ENCODE results near the gene LRIG1.

LRIG1 gene

GRCh38 chr3:66463730-66464511 is 36.9 kb downstream of the LRIG1 start:
- no peaks in the 10 kb centered on the region for H3K27me3 Mint-ChIP-seq
- H3K27ac Mint-ChIP-seq: no peak overlapping the region
- no peaks in the 10 kb centered on the region for H3K9me3 Mint-ChIP-seq
- intact Hi-C loops (cut with micrococcal nuclease): no loop called here
- no peaks in the 10 kb centered on the region for H3K36me3 Mint-ChIP-seq (ENCODE audit: low read depth)
- peaks cover 8% of the 10 kb centered on the region for H3K4me1 Mint-ChIP-seq (ENCODE audit: low read depth)
- H3K4me3 Mint-ChIP-seq: no peak overlapping the region

- Mint-ChIP-seq H3K4me3 (no peak overlapping the region), H3K4me1 (ENCODE audit: low read depth) (no peaks in the 10 kb centered on the region), H3K36me3 (ENCODE audit: low read depth) (no peaks in the 10 kb centered on the region), H3K27ac (no peak overlapping the region), H3K9me3 (no peaks in the 10 kb centered on the region), H3K27me3 (no peaks in the 10 kb centered on the region)
- intact Hi-C loops (cut with micrococcal nuclease): no loop called here
Observed at GRCh38 chr3:66463054-66463631, 37.7 kb downstream of the LRIG1 start.

DNA sequence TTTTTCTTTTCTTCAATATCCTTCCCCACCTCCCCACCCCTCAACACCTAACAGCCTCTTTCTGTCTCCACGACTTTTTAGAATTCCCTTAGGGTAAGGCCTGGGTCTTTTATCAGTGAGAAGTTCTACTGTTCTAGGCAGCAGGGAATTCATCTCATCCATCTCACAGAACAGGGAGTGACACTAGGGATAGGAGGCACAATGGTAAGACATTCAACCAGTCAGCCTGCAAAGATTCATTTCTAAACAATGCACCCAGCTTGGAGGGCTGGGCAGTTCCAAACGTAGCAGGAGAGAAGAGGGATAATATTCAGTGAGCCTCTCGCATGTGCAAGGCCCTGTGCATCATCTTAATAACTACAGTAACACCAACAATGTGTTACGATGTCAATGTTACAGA is 43.6 kb downstream of the LRIG1 start:
- intact Hi-C loops (cut with micrococcal nuclease): no loop called here
- peaks cover 14% of the 10 kb centered on the region for H3K4me1 Mint-ChIP-seq (ENCODE audit: low read depth)
- H3K9me3 Mint-ChIP-seq: no peaks in the 10 kb centered on the region
- H3K27me3 Mint-ChIP-seq: no peaks in the 10 kb centered on the region
- H3K4me3 Mint-ChIP-seq: no peak overlapping the region
- no peak overlapping the region for H3K27ac Mint-ChIP-seq
- H3K36me3 Mint-ChIP-seq (ENCODE audit: low read depth): no peaks in the 10 kb centered on the region

DNA sequence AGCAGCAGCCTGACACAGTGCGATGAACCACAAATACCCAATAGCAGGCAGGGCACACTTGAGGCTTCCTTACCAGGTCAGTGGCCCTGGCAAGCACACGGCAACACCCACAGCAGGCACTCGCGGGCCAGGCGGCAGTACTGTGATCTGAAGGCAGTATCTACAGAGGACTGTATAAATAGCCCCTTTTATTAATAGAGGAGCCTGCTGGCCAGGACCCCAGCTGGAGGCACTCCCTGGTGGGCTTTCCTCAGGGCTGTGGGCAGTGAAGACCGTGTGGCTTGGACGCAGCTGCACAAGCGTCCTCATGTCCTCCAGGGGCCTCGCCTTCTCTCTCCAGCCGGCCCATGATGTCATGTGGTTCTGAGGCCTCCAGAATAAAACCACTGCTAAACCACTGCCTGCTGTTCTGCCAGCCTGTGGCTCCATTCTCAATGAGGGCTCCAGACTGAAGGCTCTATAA is 44.1 kb downstream of the LRIG1 start:
- no peaks in the 10 kb centered on the region for H3K27me3 Mint-ChIP-seq
- H3K27ac Mint-ChIP-seq: no peak overlapping the region
- no peaks in the 10 kb centered on the region for H3K36me3 Mint-ChIP-seq (ENCODE audit: low read depth)
- H3K4me1 Mint-ChIP-seq (ENCODE audit: low read depth): peaks cover 14% of the 10 kb centered on the region
- intact Hi-C loops (cut with micrococcal nuclease): no loop called here
- H3K9me3 Mint-ChIP-seq: no peaks in the 10 kb centered on the region
- H3K4me3 Mint-ChIP-seq: no peak overlapping the region

- H3K4me3 Mint-ChIP-seq: no peak overlapping the region
- intact Hi-C loops (cut with micrococcal nuclease): no loop called here
- no peak overlapping the region for H3K27ac Mint-ChIP-seq
- no peaks in the 10 kb centered on the region for H3K27me3 Mint-ChIP-seq
- H3K4me1 Mint-ChIP-seq (ENCODE audit: low read depth): peaks cover 30% of the 10 kb centered on the region
- no peaks in the 10 kb centered on the region for H3K36me3 Mint-ChIP-seq (ENCODE audit: low read depth)
- H3K9me3 Mint-ChIP-seq: no peaks in the 10 kb centered on the region
Observed at GRCh38 chr3:66454464-66454859, 46.4 kb downstream of the LRIG1 start.

GRCh38 chr3:66453651-66454463 is 47.0 kb downstream of the LRIG1 start:
- H3K9me3 Mint-ChIP-seq: no peaks in the 10 kb centered on the region
- no peak overlapping the region for H3K4me3 Mint-ChIP-seq
- intact Hi-C loops (cut with micrococcal nuclease): no loop called here
- H3K4me1 Mint-ChIP-seq (ENCODE audit: low read depth): peaks cover 31% of the 10 kb centered on the region
- H3K27me3 Mint-ChIP-seq: no peaks in the 10 kb centered on the region
- H3K36me3 Mint-ChIP-seq (ENCODE audit: low read depth): no peaks in the 10 kb centered on the region
- H3K27ac Mint-ChIP-seq: no peak overlapping the region

- Mint-ChIP-seq H3K36me3 (ENCODE audit: low read depth) (no peaks in the 10 kb centered on the region), H3K4me1 (ENCODE audit: low read depth) (peaks cover 36% of the 10 kb centered on the region), H3K9me3 (no peaks in the 10 kb centered on the region), H3K27me3 (no peaks in the 10 kb centered on the region), H3K4me3 (no peak overlapping the region), H3K27ac (no peak overlapping the region)
- intact Hi-C loops (cut with micrococcal nuclease): no loop called here
Observed at GRCh38 chr3:66452303-66453011, 48.4 kb downstream of the LRIG1 start.

GRCh38 chr3:66451766-66452165 is 49.1 kb downstream of the LRIG1 start:
- no peaks in the 10 kb centered on the region for H3K27me3 Mint-ChIP-seq
- no peak overlapping the region for H3K27ac Mint-ChIP-seq
- H3K36me3 Mint-ChIP-seq (ENCODE audit: low read depth): no peaks in the 10 kb centered on the region
- no peaks in the 10 kb centered on the region for H3K9me3 Mint-ChIP-seq
- no peak overlapping the region for H3K4me3 Mint-ChIP-seq
- H3K4me1 Mint-ChIP-seq (ENCODE audit: low read depth): peaks cover 36% of the 10 kb centered on the region
- intact Hi-C loops (cut with micrococcal nuclease): no loop called here

DNA sequence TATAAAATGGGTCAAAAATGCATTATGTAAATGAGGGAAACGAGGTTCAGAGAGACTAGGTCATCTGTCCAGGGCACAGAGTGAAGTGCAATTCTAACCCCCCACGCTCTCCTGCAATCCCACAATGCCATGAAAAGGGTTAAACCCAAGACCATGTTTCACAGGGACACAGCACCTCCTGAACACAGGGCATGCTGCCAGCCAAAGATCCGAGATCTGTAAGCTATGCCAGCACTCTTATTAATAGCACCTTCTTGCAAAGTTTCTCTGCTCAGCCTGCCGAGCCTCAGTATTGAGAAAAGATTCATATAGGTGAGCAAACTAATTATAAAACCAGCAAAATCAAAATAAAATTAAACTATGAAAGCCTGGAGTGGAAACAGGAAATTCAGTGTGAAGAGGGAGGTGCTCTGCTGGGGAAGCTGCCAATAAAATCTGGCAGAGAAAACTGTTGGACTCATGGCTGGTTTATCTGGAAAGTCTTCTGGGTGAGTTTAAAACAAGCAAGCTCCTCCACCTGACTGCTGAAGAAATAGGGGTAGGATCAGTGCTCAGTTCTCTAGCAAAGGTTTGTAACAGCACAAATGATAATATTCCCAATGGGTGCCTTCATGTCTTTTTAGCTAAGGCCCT is 50.3 kb downstream of the LRIG1 start:
- peaks cover 36% of the 10 kb centered on the region for H3K4me1 Mint-ChIP-seq (ENCODE audit: low read depth)

DNA sequence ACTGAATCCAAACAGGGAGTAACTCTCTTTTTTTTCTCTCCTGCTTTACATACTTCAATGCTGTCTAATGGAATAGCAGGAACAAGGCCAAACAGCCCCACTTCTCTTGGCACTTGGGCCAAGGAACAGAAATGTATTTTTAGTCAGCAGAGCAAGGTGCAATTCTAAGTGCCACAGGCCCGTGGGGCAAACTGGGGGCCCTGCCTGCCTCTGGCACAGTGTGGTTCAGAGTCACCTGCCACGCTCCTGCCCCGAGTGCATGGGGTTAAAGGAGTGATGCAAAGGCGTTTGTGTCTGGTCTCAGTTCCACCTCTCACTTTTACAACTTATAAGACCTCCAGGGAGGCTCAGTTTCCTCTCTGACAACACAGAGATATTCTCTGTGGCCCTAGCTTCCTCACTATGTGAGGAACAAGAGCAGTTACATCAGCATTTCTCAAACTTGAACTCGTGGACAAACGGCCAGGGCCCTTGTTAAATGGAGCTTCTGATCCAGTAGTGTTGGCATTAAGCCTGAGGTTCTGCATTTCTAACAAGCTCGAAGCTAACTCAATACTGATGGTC is 51.3 kb downstream of the LRIG1 start:
- Mint-ChIP-seq H3K9me3 (no peaks in the 10 kb centered on the region), H3K36me3 (ENCODE audit: low read depth) (no peaks in the 10 kb centered on the region), H3K4me3 (no peak overlapping the region), H3K27ac (no peak overlapping the region), H3K4me1 (ENCODE audit: low read depth) (peaks cover 34% of the 10 kb centered on the region), H3K27me3 (no peaks in the 10 kb centered on the region)
- intact Hi-C loops (cut with micrococcal nuclease): no loop called here

More for the DNA sequence above, 50.3 kb downstream of the LRIG1 start:
- Mint-ChIP-seq H3K27me3 (no peaks in the 10 kb centered on the region), H3K27ac (no peak overlapping the region), H3K36me3 (ENCODE audit: low read depth) (no peaks in the 10 kb centered on the region), H3K9me3 (no peaks in the 10 kb centered on the region), H3K4me3 (no peak overlapping the region)
- intact Hi-C loops (cut with micrococcal nuclease): no loop called here

- H3K4me1 Mint-ChIP-seq (ENCODE audit: low read depth): peaks cover 39% of the 10 kb centered on the region
- no peak overlapping the region for H3K4me3 Mint-ChIP-seq
- H3K9me3 Mint-ChIP-seq: no peaks in the 10 kb centered on the region
- H3K36me3 Mint-ChIP-seq (ENCODE audit: low read depth): no peaks in the 10 kb centered on the region
- no peak overlapping the region for H3K27ac Mint-ChIP-seq
- intact Hi-C loops (cut with micrococcal nuclease): no loop called here
- no peaks in the 10 kb centered on the region for H3K27me3 Mint-ChIP-seq
Observed at GRCh38 chr3:66444146-66444644, 56.6 kb downstream of the LRIG1 start.

DNA sequence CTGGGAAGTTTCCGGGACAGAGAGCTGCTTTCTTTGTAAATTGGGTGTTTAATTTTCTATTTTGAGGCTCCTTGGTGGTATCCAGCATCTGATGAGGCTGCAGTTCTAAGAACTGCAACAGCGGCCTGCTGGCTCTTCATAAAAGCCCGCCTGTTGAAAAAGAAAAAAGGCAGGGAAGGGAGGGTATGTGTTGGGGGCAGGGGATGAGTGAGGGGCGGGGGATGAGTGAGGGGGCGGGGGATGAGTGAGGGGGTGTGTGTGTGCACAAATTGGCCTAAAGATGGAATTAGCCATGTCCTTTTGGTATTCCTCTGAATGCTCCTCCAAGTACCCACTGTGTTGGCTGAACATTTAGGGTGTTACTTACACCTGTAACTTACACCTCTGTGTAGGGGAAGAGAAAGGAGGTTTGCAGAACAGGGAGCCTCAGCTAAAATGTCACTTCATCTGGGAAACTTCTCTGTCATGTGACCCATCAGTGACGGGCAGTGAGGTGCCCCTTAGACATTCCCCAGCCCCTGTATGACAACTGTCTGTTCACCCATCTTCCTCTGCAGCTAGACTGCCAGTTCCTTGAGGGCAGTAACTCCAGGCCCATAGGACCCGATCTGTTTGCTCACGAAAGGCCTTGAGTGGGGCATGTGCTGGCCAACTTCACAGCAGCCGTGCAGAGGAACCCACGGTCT is 57.6 kb downstream of the LRIG1 start:
- no peaks in the 10 kb centered on the region for H3K36me3 Mint-ChIP-seq (ENCODE audit: low read depth)
- no peak overlapping the region for H3K27ac Mint-ChIP-seq
- intact Hi-C loops (cut with micrococcal nuclease): no loop called here
- no peak overlapping the region for H3K4me3 Mint-ChIP-seq
- H3K27me3 Mint-ChIP-seq: no peaks in the 10 kb centered on the region
- peaks cover 35% of the 10 kb centered on the region for H3K4me1 Mint-ChIP-seq (ENCODE audit: low read depth)
- no peaks in the 10 kb centered on the region for H3K9me3 Mint-ChIP-seq
